ENCODE data around the gene RGS5. TPM values are rescaled to one million over a fixed set of nuclear protein-coding genes. Genes with fewer than 3 reads are reported as not detected.

RGS5 gene
- total RNA-seq, 1 donor from 2014 or later = 1.4 TPM

DNA sequence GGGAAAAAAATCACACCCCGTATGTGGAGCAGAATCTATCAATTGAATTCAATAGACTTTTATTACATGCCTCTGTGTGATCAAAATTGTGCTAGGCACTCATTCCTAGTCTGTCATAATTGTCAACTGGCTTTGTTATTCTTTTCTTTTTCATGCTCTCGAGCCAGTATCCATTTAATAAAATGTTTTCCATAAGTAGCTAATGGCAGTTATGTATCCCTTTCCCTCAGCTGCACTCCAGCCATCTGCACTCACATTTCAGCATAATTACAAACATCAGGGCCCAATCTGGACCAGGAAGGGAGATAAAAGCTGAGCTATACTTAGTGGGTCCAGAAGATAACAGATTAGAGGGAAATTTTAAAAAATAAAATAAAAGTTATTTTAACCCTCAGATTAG is 15.9 kb downstream of the RGS5 start:
- TF ChIP-seq, protein P1, sequence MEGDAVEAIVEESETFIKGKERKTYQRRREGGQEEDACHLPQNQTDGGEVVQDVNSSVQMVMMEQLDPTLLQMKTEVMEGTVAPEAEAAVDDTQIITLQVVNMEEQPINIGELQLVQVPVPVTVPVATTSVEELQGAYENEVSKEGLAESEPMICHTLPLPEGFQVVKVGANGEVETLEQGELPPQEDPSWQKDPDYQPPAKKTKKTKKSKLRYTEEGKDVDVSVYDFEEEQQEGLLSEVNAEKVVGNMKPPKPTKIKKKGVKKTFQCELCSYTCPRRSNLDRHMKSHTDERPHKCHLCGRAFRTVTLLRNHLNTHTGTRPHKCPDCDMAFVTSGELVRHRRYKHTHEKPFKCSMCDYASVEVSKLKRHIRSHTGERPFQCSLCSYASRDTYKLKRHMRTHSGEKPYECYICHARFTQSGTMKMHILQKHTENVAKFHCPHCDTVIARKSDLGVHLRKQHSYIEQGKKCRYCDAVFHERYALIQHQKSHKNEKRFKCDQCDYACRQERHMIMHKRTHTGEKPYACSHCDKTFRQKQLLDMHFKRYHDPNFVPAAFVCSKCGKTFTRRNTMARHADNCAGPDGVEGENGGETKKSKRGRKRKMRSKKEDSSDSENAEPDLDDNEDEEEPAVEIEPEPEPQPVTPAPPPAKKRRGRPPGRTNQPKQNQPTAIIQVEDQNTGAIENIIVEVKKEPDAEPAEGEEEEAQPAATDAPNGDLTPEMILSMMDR (conservative IDR thresholded peaks at IDR 0.05; ENCODE audit: low read depth, low read length) = no peak
- H3K4me3 ChIP-seq (ENCODE audit: low read depth, low read length) = no peak overlapping the region
- DNase-seq (ENCODE audit: low read depth) = no peak

DNA sequence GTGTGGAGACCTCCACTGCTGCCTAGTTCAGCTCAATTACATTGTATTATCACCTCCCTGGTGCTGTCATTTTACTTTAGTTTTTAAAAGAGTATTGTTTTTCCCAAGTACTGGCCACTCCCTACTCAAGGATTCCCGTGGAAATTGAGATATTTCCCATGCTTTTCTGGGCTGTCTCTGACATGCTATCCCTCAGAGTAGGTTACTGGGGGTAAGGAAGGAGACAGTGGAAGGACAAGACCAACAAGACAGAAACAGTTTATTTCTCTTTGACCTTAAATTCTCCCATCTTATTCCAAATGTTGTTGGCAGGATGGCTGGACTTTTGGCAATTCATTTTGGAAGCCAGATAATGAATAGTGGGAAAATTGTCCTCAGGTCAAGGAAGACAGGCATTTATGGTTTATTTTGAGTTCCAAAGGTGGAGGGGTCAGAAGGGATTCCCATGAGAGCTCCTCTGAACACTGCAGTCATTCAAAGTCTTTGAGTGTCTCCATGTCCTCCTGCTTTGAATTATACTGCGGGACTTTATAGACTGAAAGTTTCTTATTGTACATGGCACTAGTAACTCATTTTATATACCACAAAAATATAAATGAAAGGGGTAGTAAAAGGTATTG is 20.3 kb downstream of the RGS5 start:
- DNase-seq (ENCODE audit: low read depth) = no peak
- no peak overlapping the region for H3K4me3 ChIP-seq (ENCODE audit: low read depth, low read length)
- TF ChIP-seq, protein P1 (conservative IDR thresholded peaks at IDR 0.05; ENCODE audit: low read depth, low read length) = no peak

DNA sequence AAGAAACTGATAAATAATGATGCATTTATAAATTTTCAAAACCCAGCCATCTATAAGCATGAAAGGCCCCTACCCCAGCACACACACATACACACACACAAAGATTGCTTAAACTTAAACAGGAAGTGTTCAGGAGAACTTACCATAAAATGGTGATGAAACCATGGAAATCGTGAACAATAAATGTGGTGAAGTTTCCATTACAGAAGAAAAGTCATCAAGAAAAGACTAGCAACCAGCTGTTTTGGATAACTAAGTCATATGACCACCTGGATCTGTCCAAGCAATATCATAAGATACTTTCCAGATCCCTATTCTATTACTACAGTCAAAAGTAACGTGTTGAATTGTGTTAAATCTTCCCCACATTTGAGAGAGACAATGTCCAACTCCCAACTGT is 24.1 kb downstream of the RGS5 start:
- no peak for DNase-seq (ENCODE audit: low read depth)
- TF ChIP-seq, protein P1 (conservative IDR thresholded peaks at IDR 0.05; ENCODE audit: low read depth, low read length) = no peak

DNA sequence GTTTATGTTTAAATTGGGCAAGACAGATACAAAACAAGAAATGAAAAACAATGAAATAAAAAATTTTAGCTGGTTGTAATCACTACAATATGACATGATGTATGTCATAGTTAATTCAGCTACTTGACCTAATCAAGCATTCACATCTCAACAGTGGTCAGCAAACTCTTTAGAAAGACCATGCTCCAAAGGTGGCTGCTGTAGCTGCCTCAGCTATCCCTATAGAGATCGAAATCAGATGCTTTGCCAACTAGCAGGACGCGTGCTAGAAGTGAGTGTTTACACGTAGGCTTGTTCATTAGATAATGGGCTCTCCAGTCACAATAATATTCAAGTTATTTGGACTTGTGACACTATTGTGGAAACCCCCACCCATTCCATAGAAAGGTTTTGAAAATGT is 25.9 kb downstream of the RGS5 start:
- H3K4me3 ChIP-seq (ENCODE audit: low read depth, low read length) = no peak overlapping the region
- TF ChIP-seq, protein P1 (conservative IDR thresholded peaks at IDR 0.05; ENCODE audit: low read depth, low read length) = no peak
- no peak for DNase-seq (ENCODE audit: low read depth)

More for the DNA sequence above, 24.1 kb downstream of the RGS5 start:
- no peak overlapping the region for H3K4me3 ChIP-seq (ENCODE audit: low read depth, low read length)

DNA sequence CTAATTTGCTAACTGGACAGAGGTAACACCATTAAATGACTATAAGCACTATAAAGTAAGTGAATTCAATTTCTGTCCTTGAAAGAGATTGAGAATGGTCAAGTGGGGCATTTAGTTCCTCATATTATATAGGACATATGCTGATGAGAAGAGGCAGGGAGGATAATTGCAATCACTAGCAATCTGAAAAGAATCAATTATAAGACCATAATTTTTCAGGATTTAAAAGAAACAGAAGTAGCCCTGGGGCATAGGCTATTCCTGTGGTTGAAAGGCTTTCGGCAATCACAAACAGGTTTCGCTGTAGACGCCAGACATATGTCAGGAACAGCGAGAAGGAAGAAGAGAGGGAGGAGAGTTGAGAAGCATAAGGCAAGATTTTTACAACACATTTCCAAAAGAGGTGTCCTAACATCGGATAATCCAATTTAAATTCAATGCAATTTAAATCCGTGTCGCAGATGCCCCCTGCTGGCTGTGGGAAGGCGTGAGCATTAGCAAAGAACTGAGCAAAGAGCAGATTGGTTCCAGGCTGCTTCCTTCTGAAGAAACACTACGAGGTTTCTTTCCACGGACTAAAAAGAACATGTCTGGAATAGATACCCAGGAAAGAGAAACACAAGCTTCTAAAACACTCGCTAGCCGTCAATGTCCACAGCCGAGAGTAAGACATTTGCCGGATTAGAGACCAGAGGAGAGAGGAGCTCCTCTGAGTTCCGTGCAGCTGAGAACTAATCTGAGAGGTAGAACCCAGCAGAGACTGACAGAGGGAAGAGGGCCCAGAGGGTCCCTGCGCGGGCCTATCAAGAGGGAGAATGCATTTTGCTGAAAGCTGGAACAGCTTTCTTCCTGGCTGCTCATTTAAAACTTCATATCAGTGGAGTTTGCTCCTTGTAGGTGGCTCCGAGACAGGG is 27.9 kb downstream of the RGS5 start:
- DNase-seq (ENCODE audit: low read depth) = no peak
- no peak overlapping the region for H3K4me3 ChIP-seq (ENCODE audit: low read depth, low read length)
- TF ChIP-seq, protein P1 (conservative IDR thresholded peaks at IDR 0.05; ENCODE audit: low read depth, low read length) = peak; percentile 91

DNA sequence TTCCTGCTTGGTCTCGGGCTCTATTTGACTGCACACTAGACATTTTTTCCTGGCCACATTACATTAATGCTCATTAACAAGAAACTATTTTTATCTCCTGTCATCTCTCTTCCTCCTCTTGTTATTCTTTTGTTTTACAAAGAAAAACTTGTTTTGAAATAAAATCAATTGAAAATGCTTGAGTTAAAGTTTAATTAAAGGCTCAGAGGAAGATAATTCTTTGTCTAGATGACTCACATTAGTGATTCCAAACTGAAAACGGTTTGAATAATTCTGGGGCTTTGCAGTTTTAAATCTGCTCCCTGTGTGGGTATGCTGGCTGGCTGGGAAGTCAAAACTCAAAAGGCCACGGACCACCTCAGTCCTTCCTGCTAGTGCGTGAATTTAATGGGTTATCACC is 29.6 kb downstream of the RGS5 start:
- no peak overlapping the region for H3K4me3 ChIP-seq (ENCODE audit: low read depth, low read length)
- DNase-seq (ENCODE audit: low read depth) = no peak
- TF ChIP-seq, protein P1 (conservative IDR thresholded peaks at IDR 0.05; ENCODE audit: low read depth, low read length) = no peak
